ENCODE results near the gene GALNT7.

GALNT7 gene

DNA sequence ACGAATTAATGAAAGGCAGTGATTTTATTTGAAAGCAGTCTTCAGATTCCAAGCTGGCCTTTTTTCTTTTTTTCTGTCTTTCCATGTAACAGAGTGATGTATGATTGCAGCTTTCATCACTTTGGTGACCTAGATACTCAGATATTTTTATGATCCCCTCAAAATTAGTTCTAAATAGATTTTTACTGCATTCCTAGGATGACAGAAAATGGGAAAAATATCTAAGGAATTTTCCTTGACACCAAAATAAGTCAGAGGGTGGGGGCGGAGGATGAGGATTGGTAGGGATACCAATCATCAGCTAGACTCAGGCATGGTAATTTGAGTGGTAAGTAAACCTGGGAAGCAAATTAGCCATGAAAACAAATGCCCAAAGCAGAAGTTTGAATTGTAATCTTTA, 177.5 kb downstream of the GALNT7 start:
- TF ChIP-seq, protein P1, sequence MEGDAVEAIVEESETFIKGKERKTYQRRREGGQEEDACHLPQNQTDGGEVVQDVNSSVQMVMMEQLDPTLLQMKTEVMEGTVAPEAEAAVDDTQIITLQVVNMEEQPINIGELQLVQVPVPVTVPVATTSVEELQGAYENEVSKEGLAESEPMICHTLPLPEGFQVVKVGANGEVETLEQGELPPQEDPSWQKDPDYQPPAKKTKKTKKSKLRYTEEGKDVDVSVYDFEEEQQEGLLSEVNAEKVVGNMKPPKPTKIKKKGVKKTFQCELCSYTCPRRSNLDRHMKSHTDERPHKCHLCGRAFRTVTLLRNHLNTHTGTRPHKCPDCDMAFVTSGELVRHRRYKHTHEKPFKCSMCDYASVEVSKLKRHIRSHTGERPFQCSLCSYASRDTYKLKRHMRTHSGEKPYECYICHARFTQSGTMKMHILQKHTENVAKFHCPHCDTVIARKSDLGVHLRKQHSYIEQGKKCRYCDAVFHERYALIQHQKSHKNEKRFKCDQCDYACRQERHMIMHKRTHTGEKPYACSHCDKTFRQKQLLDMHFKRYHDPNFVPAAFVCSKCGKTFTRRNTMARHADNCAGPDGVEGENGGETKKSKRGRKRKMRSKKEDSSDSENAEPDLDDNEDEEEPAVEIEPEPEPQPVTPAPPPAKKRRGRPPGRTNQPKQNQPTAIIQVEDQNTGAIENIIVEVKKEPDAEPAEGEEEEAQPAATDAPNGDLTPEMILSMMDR (IDR thresholded peaks at IDR 0.05; ENCODE audit: insufficient read depth, missing control alignments), result no peak
- FAIRE-seq (no peak), DNase-seq (ENCODE audit: insufficient read length, low spot score) (no peak)

- FAIRE-seq, result no peak
Measured at GRCh38 chr4:173347467-173347866, 178.9 kb downstream of the GALNT7 start.

DNA sequence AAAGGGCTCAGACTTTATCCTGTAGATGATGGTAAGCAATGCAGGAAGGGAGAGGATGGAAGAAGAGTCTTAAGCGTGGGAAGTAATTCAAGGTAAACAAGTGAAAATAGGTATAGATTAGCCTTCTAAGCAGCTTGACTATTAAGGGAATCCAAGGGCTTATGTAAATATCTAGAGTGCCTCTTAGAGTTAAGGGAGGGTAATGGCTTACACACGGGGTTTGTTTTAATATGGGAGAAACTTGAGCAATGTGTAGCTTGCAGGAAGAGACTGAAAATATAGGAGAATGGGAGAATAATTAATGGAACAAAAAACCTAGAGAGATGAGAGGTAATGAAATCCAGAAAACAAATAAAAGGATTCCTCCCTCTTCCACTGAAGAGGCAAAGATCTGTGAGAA, 189.3 kb downstream of the GALNT7 start:
- peak; percentile 92 for FAIRE-seq
- DNase-seq (ENCODE audit: insufficient read length, low spot score), result no peak
- TF ChIP-seq, protein P1 (IDR thresholded peaks at IDR 0.05; ENCODE audit: insufficient read depth, missing control alignments), result peak; percentile 28

More at GRCh38 chr4:173347467-173347866, 178.9 kb downstream of the GALNT7 start:
- TF ChIP-seq, protein P1 (IDR thresholded peaks at IDR 0.05; ENCODE audit: insufficient read depth, missing control alignments), result no peak
- no peak for DNase-seq (ENCODE audit: insufficient read length, low spot score)

- TF ChIP-seq, protein P1 (IDR thresholded peaks at IDR 0.05; ENCODE audit: insufficient read depth, missing control alignments), result peak; percentile 40
- DNase-seq (ENCODE audit: insufficient read length, low spot score) (no peak), FAIRE-seq (no peak)
Measured at GRCh38 chr4:173360587-173361221, 192.1 kb downstream of the GALNT7 start.

- DNase-seq (ENCODE audit: insufficient read length, low spot score) (no peak), FAIRE-seq (no peak)
- TF ChIP-seq, protein P1 (IDR thresholded peaks at IDR 0.05; ENCODE audit: insufficient read depth, missing control alignments), result no peak
Measured at GRCh38 chr4:173362666-173363065, 194.1 kb downstream of the GALNT7 start.

DNA sequence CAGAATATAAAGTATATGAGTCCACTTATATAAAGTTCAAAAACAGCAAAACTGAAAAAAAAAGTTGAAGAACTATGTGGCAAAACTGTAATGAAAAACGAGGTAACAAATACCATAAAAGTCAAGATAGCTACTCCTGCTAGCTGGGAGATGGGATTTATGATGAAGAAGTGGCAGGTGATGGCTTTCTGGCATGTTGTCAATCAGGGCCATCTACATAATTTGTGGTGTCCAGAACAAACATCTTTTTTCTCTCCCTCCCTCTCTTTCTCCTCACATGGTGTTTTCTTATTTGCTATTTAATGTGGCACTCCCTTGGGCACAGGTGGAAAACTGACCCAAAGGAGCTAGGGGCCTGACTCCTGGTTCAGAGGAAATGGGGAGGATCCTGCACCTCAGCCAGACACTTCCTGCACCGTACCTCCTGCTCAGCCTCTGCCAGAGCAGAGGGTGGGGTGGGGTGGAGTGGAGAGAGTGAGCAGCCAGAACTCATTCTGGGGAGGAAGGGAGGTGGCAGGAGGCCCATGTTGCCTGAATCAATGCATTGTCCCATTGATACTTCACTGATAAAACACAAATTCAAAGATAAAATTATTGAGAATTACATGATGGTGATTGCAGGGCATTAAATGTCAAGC, 196.9 kb downstream of the GALNT7 start:
- DNase-seq (ENCODE audit: insufficient read length, low spot score) (no peak), FAIRE-seq (no peak)

More for the DNA sequence above, 196.9 kb downstream of the GALNT7 start:
- TF ChIP-seq, protein P1 (IDR thresholded peaks at IDR 0.05; ENCODE audit: insufficient read depth, missing control alignments), result no peak
